Astrocyte (in vitro differentiated cells and primary cell): ENCODE results near the gene MAP3K3.

Source experiments
- EZH2 ChIP-seq: IDR thresholded peaks from 2 replicates; pipeline ENCODE4 v1.6.1; 2012; ENCODE audit warnings: mild to moderate bottlenecking, low read length, inconsistent platforms; ENCODE audit not compliant: insufficient read depth
- TF ChIP-seq, protein P1 (sequence below): IDR thresholded peaks from 2 replicates; pipeline ENCODE4 v1.5.1; 2011; ENCODE audit warnings: low read depth, mild to moderate bottlenecking, inconsistent platforms, low read length, moderate library complexity; ENCODE audit not compliant: insufficient read depth

DNA sequence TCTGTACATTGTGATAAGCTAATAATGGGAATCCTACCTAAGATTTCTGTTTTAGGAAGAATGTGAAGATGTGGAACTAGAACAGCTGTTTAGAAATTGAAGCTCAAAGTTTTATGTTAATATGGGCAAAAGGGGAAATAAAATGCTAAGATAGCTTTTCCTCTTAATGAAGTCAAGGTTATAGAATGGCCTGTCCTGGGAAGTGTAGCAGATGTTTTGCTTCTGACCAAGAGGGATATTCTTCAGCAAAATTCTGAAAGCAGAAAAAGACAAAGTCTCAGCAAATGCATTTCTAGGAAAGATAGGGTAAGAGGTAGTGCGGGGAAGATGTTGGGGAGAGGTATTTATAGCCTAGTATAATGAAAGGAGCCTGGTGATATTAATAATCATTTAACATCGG lies 13.1 kb downstream of the MAP3K3 start:
- TF ChIP-seq, protein P1, sequence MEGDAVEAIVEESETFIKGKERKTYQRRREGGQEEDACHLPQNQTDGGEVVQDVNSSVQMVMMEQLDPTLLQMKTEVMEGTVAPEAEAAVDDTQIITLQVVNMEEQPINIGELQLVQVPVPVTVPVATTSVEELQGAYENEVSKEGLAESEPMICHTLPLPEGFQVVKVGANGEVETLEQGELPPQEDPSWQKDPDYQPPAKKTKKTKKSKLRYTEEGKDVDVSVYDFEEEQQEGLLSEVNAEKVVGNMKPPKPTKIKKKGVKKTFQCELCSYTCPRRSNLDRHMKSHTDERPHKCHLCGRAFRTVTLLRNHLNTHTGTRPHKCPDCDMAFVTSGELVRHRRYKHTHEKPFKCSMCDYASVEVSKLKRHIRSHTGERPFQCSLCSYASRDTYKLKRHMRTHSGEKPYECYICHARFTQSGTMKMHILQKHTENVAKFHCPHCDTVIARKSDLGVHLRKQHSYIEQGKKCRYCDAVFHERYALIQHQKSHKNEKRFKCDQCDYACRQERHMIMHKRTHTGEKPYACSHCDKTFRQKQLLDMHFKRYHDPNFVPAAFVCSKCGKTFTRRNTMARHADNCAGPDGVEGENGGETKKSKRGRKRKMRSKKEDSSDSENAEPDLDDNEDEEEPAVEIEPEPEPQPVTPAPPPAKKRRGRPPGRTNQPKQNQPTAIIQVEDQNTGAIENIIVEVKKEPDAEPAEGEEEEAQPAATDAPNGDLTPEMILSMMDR, result no peak
- no peak for TF ChIP-seq EZH2
